Astrocyte (in vitro differentiated cells and primary cell): ENCODE results near the gene TNFRSF21. TPM values are rescaled to one million over a fixed set of nuclear protein-coding genes. Genes with fewer than 3 reads are reported as not detected.
"Not testable (repeated sequence)": the region's sequence is repeated elsewhere in the genome, so short reads cannot be mapped to it uniquely, and the experiment has no call there.

Experiments
- DNase-seq: peaks from one replicate; pipeline ENCODE4 v3.0.0-alpha.2; 2010; ENCODE audit warnings: low read depth
- FAIRE-seq: peaks from 2 replicates; lab custom pipeline; 2011; peaks lifted over from hg19 to GRCh38; lab: Jason Lieb, UNC
- H2AFZ ChIP-seq: 2 replicates; pipeline ENCODE4 v1.6.0; 2012; ENCODE audit warnings: low read depth, low read length, inconsistent platforms
- H3K27ac ChIP-seq: 2 replicates; pipeline ENCODE4 v1.5.1; 2011; ENCODE audit warnings: low read depth, low read length, inconsistent platforms
- H3K27me3 ChIP-seq: 2 replicates; pipeline ENCODE4 v1.6.0; 2011; ENCODE audit warnings: low read length, inconsistent platforms; ENCODE audit not compliant: insufficient read depth
- H3K36me3 ChIP-seq: 2 replicates; pipeline ENCODE4 v1.5.1; 2011; ENCODE audit warnings: low read length, inconsistent platforms; ENCODE audit not compliant: insufficient read depth
- H3K4me1 ChIP-seq: 2 replicates; pipeline ENCODE4 v1.5.1; 2011; ENCODE audit warnings: low read length, inconsistent platforms; ENCODE audit not compliant: insufficient read depth
- H3K4me2 ChIP-seq: 2 replicates; pipeline ENCODE4 v1.6.0; 2012; ENCODE audit warnings: low read length, inconsistent platforms
- H3K4me3 ChIP-seq: 2 replicates; pipeline ENCODE4 v1.5.1; 2011; ENCODE audit warnings: low read depth, mild to moderate bottlenecking, low read length, inconsistent platforms; ENCODE audit not compliant: insufficient read depth
- H3K79me2 ChIP-seq: 2 replicates; pipeline ENCODE4 v1.6.0; 2012; ENCODE audit warnings: mild to moderate bottlenecking, low read length, inconsistent platforms; ENCODE audit not compliant: insufficient read depth
- H3K9ac ChIP-seq: 2 replicates; pipeline ENCODE4 v1.6.0; 2012; ENCODE audit warnings: mild to moderate bottlenecking, low read length, inconsistent platforms
- H3K9me3 ChIP-seq: 2 replicates; pipeline ENCODE4 v1.5.1; 2012; ENCODE audit warnings: low read depth, mild to moderate bottlenecking, low read length, inconsistent platforms; ENCODE audit not compliant: insufficient read depth
- H4K20me1 ChIP-seq: 2 replicates; pipeline ENCODE4 v1.6.0; 2012; ENCODE audit warnings: low read length, inconsistent platforms; ENCODE audit not compliant: insufficient read depth
- H3K27ac Mint-ChIP-seq: one replicate; pipeline ENCODE4 v1.8.0; 2021; ENCODE audit warnings: mild to moderate bottlenecking, mixed read lengths; ENCODE audit not compliant: unreplicated experiment
- H3K27me3 Mint-ChIP-seq: one replicate; pipeline ENCODE4 v1.8.0; 2021; ENCODE audit warnings: low read depth, mixed read lengths; ENCODE audit not compliant: unreplicated experiment
- H3K36me3 Mint-ChIP-seq: one replicate; pipeline ENCODE4 v1.8.0; 2021; ENCODE audit warnings: low read depth, mixed read lengths; ENCODE audit not compliant: unreplicated experiment
- H3K4me1 Mint-ChIP-seq: one replicate; pipeline ENCODE4 v1.8.0; 2021; ENCODE audit warnings: low read depth, mixed read lengths; ENCODE audit not compliant: unreplicated experiment
- H3K4me3 Mint-ChIP-seq: one replicate; pipeline ENCODE4 v1.8.0; 2021; ENCODE audit warnings: mild to moderate bottlenecking, moderate library complexity, mixed read lengths; ENCODE audit not compliant: unreplicated experiment
- H3K9me3 Mint-ChIP-seq: one replicate; pipeline ENCODE4 v1.8.0; 2021; ENCODE audit warnings: mild to moderate bottlenecking, mixed read lengths; ENCODE audit not compliant: unreplicated experiment
- CTCF ChIP-seq: IDR thresholded peaks from 2 replicates; pipeline ENCODE4 v1.5.1; 2011; ENCODE audit warnings: low read depth, mild to moderate bottlenecking, inconsistent platforms, low read length, moderate library complexity; ENCODE audit not compliant: insufficient read depth
- EZH2 ChIP-seq: IDR thresholded peaks from 2 replicates; pipeline ENCODE4 v1.6.1; 2012; ENCODE audit warnings: mild to moderate bottlenecking, low read length, inconsistent platforms; ENCODE audit not compliant: insufficient read depth
- total RNA-seq: library from RNA; stranded (reverse); gene quantifications from 2 replicates; pipeline ENCODE4 v1.2.1, GENCODE V29; 2021

Gene TNFRSF21
- total RNA-seq, 1 donor from 2014 or later = 244 TPM

GRCh38 chr6:47335466-47335865 lies 25.8 kb upstream of the TNFRSF21 start:
- H3K9me3 ChIP-seq = no peaks in the 10 kb centered on the region
- H3K4me3 Mint-ChIP-seq = no peak overlapping the region
- H2AFZ ChIP-seq = no peak overlapping the region
- H3K4me1 Mint-ChIP-seq = peaks cover 5% of the 10 kb centered on the region
- peaks cover 8% of the 10 kb centered on the region for H3K9me3 Mint-ChIP-seq
- H3K27ac ChIP-seq = no peak overlapping the region
- H3K27ac Mint-ChIP-seq = no peak overlapping the region
- H3K4me1 ChIP-seq = no peaks in the 10 kb centered on the region
- H3K36me3 Mint-ChIP-seq = no peaks in the 10 kb centered on the region
- H3K27me3 Mint-ChIP-seq = peaks cover 2% of the 10 kb centered on the region
- no peaks in the 10 kb centered on the region for H3K36me3 ChIP-seq
- H4K20me1 ChIP-seq = no peaks in the 10 kb centered on the region
- FAIRE-seq (no peak), DNase-seq (no peak)
- H3K79me2 ChIP-seq = no peaks in the 10 kb centered on the region
- H3K4me3 ChIP-seq = no peak overlapping the region
- H3K9ac ChIP-seq = no peak overlapping the region
- H3K27me3 ChIP-seq = no peaks in the 10 kb centered on the region
- no peak overlapping the region for H3K4me2 ChIP-seq
- TF ChIP-seq EZH2 (no peak), CTCF (no peak)

- no peak overlapping the region for H2AFZ ChIP-seq
- H3K9me3 ChIP-seq = no peaks in the 10 kb centered on the region
- H3K9ac ChIP-seq = no peak overlapping the region
- H3K4me3 ChIP-seq = no peak overlapping the region
- H3K36me3 ChIP-seq = no peaks in the 10 kb centered on the region
- no peak overlapping the region for H3K27ac Mint-ChIP-seq
- no peaks in the 10 kb centered on the region for H4K20me1 ChIP-seq
- FAIRE-seq (no peak), DNase-seq (no peak)
- peaks cover 2% of the 10 kb centered on the region for H3K27me3 Mint-ChIP-seq
- H3K36me3 Mint-ChIP-seq = no peaks in the 10 kb centered on the region
- H3K79me2 ChIP-seq = no peaks in the 10 kb centered on the region
- H3K9me3 Mint-ChIP-seq = peaks cover 8% of the 10 kb centered on the region
- no peaks in the 10 kb centered on the region for H3K27me3 ChIP-seq
- H3K27ac ChIP-seq = no peak overlapping the region
- peaks cover 5% of the 10 kb centered on the region for H3K4me1 Mint-ChIP-seq
- no peak overlapping the region for H3K4me2 ChIP-seq
- no peak for TF ChIP-seq EZH2
- H3K4me3 Mint-ChIP-seq = no peak overlapping the region
- no peaks in the 10 kb centered on the region for H3K4me1 ChIP-seq
Measured at GRCh38 chr6:47334334-47334733, 24.6 kb upstream of the TNFRSF21 start.

GRCh38 chr6:47328606-47329005 lies 18.9 kb upstream of the TNFRSF21 start:
- H3K4me3 Mint-ChIP-seq, H3K27ac Mint-ChIP-seq, H3K4me1 ChIP-seq, H4K20me1 ChIP-seq, FAIRE-seq, H3K27ac ChIP-seq, H3K9me3 ChIP-seq, H2AFZ ChIP-seq, H3K36me3 Mint-ChIP-seq, H3K36me3 ChIP-seq, DNase-seq, H3K9me3 Mint-ChIP-seq, H3K79me2 ChIP-seq, H3K9ac ChIP-seq, H3K4me3 ChIP-seq, H3K4me2 ChIP-seq, H3K27me3 Mint-ChIP-seq, H3K4me1 Mint-ChIP-seq, H3K27me3 ChIP-seq: not testable (repeated sequence)

GRCh38 chr6:47328139-47328538 lies 18.4 kb upstream of the TNFRSF21 start:
- H4K20me1 ChIP-seq, H3K9ac ChIP-seq, H3K36me3 ChIP-seq, H3K4me3 Mint-ChIP-seq, H3K4me3 ChIP-seq, H3K4me1 ChIP-seq, H3K9me3 ChIP-seq, H3K27ac ChIP-seq, H3K27me3 Mint-ChIP-seq, H2AFZ ChIP-seq, H3K4me2 ChIP-seq, H3K27me3 ChIP-seq, DNase-seq, H3K79me2 ChIP-seq, H3K4me1 Mint-ChIP-seq, H3K36me3 Mint-ChIP-seq, FAIRE-seq, H3K9me3 Mint-ChIP-seq, H3K27ac Mint-ChIP-seq: not testable (repeated sequence)
